NCI-H1048 (cell line): ENCODE results near the gene SMAD6.

Source experiments
- DNase-seq: peaks from one replicate; lab custom pipeline; 2025; lab: John Stamatoyannopoulos, UW

Gene SMAD6

GRCh38 chr15:66721020-66721419, 19.0 kb downstream of the SMAD6 start:
- DNase-seq: no peak

- no peak for DNase-seq
Observed at GRCh38 chr15:66721501-66721937, 19.5 kb downstream of the SMAD6 start.

GRCh38 chr15:66721954-66722353, 19.9 kb downstream of the SMAD6 start:
- no peak for DNase-seq

GRCh38 chr15:66722757-66723540, 20.9 kb downstream of the SMAD6 start:
- no peak for DNase-seq

GRCh38 chr15:66723826-66724731, 22.0 kb downstream of the SMAD6 start:
- no peak for DNase-seq

GRCh38 chr15:66724732-66725463, 22.9 kb downstream of the SMAD6 start:
- no peak for DNase-seq

GRCh38 chr15:66725464-66725785, 23.4 kb downstream of the SMAD6 start:
- no peak for DNase-seq

GRCh38 chr15:66726386-66726785, 24.4 kb downstream of the SMAD6 start:
- DNase-seq: no peak

- no peak for DNase-seq
Observed at GRCh38 chr15:66729331-66729951, 27.4 kb downstream of the SMAD6 start.

- DNase-seq: no peak
Observed at GRCh38 chr15:66730168-66731021, 28.4 kb downstream of the SMAD6 start.

GRCh38 chr15:66733976-66734375, 31.9 kb downstream of the SMAD6 start:
- DNase-seq: no peak

GRCh38 chr15:66734961-66735908, 33.2 kb downstream of the SMAD6 start:
- DNase-seq: no peak

- no peak for DNase-seq
Observed at GRCh38 chr15:66735909-66736305, 33.9 kb downstream of the SMAD6 start.

- no peak for DNase-seq
Observed at GRCh38 chr15:66737243-66738010, 35.4 kb downstream of the SMAD6 start.

- DNase-seq: no peak
Observed at GRCh38 chr15:66738116-66738515, 36.1 kb downstream of the SMAD6 start.

GRCh38 chr15:66738595-66738994, 36.6 kb downstream of the SMAD6 start:
- no peak for DNase-seq

- no peak for DNase-seq
Observed at GRCh38 chr15:66739287-66739686, 37.3 kb downstream of the SMAD6 start.

- DNase-seq: no peak
Observed at GRCh38 chr15:66740802-66741201, 38.8 kb downstream of the SMAD6 start.

- no peak for DNase-seq
Observed at GRCh38 chr15:66741646-66742045, 39.6 kb downstream of the SMAD6 start.
